Left renal pelvis (tissue), 4 donors: ENCODE measurements around the gene ADI1. TPM values are rescaled to one million over a fixed set of nuclear protein-coding genes. Genes with fewer than 3 reads are reported as not detected.
"Not testable (repeated sequence)": the region's sequence is repeated elsewhere in the genome, so short reads cannot be mapped to it uniquely, and the experiment has no call there.

ENCODE experiments used
- DNase-seq, 4 donors: peaks; one replicate each; pipeline ENCODE4 v3.0.0-alpha.2; 2013; ENCODE audit warnings: low read depth in 4 of 4, low spot score in 3 of 4
- polyA plus RNA-seq, 4 donors: library from polyadenylated mRNA; unstranded; fragments of 120-200 nt; gene quantifications; one replicate each; pipeline ENCODE4 v1.2.1, GENCODE V29; 2013; ENCODE audit not compliant: insufficient read length in 4 of 4

The ADI1 gene
- polyA plus RNA-seq, 4 donors, result 66.6 to 73.5 (median 71.4) TPM

GRCh38 chr2:3532941-3533340, 13.6 kb upstream of the ADI1 start:
- DNase-seq, result no peak

DNA sequence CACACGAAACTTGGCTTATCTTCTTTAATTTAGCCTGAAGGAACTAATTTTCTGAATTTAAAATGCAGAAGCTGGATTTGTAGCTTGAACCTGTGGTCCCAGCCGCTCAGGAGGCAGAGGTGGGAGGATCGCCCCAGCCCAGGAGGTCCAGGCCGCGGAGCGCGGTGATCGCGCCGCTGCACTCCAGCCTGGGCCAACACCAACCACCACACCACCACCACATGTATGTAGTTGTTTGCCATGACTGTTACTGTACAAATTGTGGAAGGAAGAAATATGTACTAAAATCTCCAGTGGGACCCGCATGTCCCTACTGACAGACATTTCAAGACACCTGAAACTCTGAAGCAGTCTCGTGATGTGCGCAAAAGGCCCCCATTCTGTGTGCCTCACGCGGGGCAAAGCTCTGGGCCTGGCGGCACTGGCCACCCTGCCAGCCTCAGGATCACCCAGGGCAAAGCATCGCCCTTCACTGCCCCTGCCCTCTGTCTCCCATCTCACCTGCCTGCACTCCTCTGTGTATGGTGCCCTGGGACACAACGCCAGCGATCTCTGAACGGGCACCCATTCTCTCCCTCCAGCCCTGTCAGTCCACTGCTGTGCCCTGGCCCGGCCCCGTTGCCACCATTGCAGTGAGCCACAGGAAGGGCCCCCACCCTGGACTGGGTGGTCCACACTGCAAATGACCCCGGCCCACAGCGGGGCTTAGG, 10.1 kb upstream of the ADI1 start:
- no peak for DNase-seq

GRCh38 chr2:3527886-3528785, 8.8 kb upstream of the ADI1 start:
- no peak for DNase-seq

DNA sequence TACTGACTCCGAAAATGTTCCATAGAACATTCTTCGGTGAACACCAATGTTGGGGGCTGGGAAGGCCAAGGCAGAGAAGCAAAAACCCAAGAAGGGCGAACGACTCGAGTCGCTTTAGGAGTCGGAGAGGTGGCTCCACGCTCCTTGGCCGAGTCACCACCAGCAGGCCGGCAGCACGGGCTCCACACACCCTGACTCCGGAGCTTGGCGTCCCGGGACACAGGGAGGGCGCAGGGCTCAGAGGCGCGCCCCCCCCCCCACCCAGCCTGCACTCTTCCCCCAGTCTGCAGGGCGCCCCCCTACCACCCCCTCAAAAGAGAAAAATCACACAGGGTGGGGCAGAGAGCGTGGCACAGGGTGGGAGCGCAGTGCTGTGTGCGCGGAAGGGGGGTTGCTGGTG, 7.5 kb upstream of the ADI1 start:
- no peak for DNase-seq

DNA sequence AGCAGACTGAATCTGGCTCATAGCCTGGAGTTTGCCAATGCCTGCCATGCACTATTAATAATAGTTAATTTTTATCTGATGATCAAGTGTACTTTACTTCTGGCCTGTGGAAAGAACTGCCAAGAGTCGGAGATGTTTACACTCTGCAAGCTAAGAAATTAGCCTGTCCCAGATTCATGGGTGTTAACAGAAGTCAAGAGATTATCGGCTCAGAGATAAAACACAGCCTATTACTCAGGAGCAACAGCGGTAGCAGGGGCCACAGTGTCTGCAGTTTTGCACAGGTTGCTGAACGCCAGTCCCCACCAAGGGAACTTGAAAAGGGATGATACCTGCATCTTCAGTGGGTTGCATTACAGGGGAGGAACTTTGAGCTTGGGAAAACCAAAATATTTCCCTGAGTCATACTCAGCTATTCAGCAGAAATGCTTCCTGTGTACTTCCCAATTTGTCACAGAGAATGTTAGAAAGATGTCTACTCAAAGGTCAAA, 4.3 kb upstream of the ADI1 start:
- DNase-seq, result no peak

DNA sequence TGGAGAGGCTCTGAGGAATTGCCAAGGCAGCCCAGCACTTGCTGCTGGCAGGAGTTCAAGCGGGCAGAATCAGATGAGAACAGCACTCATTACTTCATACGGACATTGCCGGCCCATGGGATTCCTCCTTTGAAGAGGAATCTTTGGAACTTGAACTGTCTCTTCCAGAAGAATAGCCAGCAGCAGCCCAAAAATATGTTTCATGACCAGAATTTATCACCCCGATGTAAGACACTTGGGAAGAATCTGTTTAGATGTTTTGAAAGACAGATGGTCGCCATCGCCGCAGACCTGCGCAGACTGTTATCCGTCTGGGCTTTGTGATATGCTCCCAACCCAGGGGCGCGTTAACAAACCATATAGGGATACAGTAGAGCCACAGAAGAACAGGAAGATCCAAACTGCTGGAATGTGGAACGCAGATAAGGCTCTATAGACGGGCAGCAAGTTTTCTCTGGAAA, 3.7 kb upstream of the ADI1 start:
- no peak for DNase-seq

DNA sequence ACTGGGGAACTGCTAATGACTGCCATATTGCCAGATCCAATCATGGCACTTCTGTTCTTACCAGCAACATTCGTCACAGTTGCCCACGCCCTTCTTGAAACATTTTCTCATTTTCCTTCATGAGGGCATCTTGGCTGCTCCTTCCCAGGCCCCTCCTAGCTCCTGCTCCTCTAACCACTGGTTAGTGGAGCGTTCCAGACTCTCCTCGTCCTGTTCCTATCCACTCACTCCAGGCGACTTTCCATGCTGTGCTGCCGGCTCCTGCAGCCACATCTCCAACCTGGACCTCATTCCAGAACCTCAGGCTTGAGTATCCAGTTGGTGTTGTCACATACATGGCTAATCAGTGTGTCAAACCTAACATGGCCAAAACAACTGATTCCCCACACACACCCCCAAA, 1.3 kb upstream of the ADI1 start:
- DNase-seq, result no peak

DNA sequence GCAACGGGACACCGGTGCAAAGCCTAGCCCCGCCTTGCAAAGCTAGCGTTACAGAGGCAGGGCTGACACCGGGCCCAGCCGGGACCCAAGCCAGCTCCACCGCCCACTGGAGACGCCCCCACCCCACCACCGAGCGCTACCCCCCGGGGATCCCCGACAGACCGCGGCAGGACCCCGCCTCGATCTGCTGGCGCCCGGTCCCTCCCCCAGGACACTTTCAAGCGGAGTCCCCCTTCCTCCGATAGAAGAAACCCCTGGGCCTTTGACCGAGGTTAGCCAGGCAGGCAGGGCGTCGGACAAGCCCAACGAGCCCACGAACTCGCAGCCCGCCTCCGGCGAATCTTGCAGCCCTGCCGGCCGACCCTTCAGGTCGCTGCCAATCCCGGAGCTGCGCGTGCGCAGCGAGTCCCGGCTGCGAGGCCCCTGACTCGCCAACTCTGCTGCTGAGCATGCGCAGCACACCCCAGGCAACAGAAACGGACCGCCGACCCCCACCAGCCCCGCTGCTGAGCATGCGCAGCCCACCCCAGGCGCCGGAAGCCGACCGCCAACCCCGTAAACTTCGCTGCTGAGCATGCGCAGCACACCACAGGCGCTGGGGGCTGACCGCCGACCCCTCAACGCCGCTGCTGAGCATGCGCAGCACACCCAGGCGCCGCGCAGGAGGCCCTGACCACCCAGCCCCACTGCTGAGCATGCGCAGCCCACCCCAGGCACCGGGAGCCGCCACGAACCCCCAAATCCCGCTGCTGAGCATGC, 656 bp downstream of the ADI1 start:
- DNase-seq, result peak; percentile 96 to 99 (median 96)

DNA sequence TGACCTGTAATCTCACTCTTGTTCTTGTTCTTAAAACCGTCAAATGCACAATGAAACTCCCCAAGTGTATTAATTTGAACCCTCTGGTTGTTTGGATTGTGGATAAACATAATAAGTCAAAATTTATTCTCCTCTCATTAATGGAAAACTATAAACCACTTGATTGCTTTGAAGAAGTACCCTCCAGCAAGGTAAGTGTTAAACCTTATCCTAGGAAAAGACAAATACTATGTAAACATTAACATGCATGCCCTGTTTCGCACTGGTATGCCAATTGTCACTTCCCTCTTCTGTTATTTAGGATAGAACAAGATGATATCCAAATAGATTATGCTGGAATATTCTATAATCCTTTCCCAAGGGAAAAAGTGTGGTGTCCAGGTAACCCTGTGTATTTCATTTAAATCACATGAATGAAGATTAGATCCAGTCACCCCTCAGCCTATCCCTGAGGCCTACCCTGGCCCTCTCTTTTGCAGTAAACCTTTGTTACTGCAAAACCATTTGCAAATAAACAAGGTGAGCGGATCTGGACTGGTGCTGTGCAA, 1.3 kb downstream of the ADI1 start:
- no peak for DNase-seq

DNA sequence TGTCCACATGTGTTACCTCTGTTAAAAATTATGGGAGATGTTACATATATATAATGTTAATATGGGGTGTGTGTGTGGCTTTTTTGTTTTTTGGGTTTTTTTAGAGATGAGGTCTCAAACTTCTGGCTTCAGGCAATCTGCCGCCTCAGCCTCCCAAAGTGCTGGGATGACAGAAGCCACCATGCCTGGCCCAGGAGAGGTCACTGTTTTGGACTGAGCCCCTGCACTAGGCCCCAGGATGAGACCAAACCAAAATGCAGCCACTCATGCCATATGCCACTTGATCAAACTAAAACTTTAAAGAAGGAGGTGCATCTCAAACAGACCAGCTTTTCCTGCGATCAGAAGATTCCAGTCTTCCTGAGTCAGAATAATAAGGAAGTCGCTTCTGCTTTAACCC, 2.5 kb downstream of the ADI1 start:
- DNase-seq, result no peak

DNA sequence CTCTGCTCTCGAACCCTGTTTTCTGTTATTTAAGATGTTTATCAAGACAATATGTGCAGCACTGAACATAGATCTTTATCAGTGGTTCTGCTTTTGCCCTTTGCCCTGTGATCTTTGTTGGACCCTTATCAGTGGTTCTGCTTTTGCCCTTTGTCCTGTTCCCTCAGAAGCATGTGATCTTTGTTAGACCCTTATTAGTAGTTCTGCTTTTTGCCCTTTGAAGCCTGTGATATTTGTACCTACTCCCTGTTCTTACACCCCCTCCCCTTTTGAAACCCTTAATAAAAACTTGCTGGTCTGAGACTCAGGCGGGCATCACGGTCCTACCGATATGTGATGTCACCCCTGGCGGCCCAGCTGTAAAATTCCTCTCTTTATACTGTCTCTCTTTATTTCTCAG, 3.9 kb downstream of the ADI1 start:
- DNase-seq, result not testable (repeated sequence)

DNA sequence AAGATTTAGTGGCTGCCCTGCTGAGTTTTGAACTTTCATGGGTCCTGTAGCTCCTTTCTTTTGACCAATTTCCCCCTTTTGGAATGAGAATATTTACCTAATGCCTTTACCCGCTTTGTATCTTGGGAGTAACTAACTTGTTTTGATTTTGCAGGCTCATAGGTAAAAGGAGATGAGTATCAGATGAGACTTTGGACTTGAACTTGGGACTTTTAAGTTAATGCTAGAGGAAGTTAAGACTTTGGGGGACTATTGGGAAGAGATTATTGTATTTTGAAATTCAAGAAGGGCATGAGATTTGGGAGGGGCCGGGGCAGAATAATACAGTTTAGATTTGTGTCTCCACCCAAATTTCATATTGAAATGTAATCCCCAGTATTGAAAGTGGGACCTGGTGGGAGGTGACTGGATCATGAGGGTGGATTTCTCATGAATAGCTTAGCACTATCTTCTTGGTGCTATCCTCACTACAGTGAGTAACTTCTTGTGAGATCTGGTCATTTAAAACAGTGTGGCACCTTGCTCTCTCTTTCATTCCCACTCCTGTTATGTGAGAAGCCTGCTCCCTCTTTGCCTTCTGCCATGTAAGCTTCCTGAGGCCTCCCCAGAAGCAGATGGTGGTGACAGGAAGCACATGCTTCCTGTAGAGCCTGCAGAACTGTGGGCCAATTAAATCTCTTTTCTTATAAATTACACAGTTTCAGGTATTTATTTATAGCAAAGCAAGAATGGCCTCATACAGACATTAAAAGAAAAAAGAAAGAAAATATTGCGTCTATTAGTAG, 6.1 kb downstream of the ADI1 start:
- DNase-seq, result no peak

GRCh38 chr2:3512086-3512485, 7.2 kb downstream of the ADI1 start:
- no peak for DNase-seq

DNA sequence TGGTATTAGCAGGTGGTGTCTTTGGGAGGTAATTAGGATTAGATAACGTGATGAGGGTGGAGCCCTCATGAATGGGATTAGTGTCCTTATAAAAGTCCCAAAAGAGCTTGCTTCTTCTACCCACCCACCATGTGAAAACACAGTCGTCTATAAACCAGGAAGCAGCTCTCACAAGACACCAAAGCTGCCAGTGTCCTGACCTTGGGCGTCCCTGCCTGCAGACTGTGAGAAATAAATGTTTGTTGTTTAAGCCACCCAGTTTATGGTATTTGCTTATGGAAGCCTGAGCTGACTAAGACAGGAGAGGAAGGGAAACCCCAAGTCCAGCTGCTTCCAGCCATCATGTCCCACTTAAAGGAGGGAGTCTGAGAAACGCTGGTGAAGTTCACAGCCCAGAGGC, 13.6 kb downstream of the ADI1 start:
- no peak for DNase-seq

DNA sequence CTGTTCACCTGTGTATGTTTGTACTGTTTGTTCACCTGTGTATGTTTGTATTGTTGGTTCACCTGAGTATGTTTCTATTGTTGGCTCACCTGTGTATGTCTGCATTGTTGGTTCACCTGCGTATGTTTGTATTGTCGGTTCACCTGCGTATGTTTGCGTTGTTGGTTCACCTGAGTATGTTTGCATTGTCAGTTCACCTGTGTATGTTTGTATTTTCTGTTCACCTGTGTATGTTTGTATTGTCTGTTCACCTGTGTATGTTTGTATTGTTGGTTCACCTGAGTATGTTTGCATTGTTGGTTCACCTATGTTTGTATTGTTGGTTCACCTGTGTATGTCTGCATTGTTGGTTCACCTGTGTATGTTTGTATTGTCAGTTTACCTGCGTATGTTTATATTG, 14.6 kb downstream of the ADI1 start:
- DNase-seq, result no peak

DNA sequence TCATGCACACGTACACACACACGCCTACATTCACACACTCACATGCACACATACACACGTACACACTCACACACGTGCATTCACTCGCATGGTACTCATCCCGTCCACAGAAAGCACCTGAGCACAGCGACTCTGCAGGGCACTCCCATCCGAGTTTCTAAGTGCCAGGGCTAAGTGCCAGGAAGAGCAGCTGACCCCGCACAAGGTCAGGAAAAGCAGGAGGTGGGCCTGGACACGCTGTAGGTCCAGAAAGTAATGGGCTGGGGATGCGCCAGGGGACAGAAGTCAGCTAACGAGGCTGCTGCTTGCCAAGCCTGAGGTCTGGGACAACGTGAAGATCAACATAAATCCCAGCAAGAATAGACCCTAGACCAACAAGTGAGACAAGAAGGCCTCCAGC, 15.8 kb downstream of the ADI1 start:
- DNase-seq, result no peak

DNA sequence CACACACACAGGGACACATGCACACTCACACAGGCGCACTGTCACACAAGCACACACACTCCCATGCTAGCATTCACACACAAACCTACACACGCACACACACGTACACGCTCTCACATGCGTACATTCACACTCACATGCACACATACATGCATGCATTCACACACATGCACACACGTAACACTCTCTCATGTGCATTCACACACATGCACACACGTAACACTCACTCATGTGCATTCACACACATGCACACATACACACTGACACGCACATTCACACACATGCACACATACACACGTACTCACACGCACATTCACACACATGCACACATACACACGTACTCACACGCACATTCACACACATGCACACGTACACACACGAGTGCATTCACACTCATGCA, 16.3 kb downstream of the ADI1 start:
- no peak for DNase-seq

DNA sequence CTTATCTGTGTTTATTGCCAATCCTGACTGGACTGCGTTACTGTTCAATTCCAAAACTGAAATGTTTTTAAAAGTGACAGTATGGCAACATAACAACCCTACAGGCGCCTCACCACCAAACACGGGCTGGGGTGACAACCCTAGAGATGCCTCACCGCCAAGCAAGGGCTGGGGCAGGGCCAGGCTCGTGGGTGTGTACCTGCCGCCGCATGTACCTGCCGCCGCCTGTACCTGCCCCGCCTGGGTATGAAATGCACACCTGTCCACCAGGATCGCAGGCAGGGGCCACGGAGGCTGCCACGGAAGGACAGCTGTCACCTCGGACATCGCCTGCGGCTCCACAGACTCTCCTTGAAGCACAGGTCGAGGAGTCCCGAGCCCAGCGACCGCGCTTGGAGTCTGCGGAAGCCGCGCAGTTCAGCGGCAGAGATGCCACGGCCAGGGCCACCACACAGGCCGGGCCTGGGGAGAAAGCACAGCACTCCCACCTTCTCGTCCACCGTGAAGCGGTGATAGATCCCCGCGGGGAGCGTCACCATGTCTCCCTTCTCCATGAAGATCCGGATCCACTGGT, 18.9 kb downstream of the ADI1 start:
- DNase-seq, result no peak

GRCh38 chr2:3498783-3499394, 20.4 kb downstream of the ADI1 start:
- no peak for DNase-seq
